K562 (cell line): ENCODE data around the gene RNF6. TPM values are rescaled to one million over a fixed set of nuclear protein-coding genes. Genes with fewer than 3 reads are reported as not detected.

Source experiments
- ARID2 ChIP-seq: fragments of 450-650 bp; IDR thresholded peaks from 2 replicates; pipeline ENCODE4 v1.6.1; 2017; ENCODE audit warnings: antibody characterized with exemption, mild to moderate bottlenecking
- BCL6 ChIP-seq: fragments of 250-450 bp; sonication (Bioruptor Pico); IDR thresholded peaks from 2 replicates; pipeline ENCODE4 v1.4.0; 2020
- CBFA2T2 ChIP-seq: fragments of 450-650 bp; conservative IDR thresholded peaks from 2 replicates; pipeline ENCODE4 v1.6.1; 2017; ENCODE audit warnings: mild to moderate bottlenecking
- CBX8 ChIP-seq: fragments of 200-600 bp; sonication (generic); IDR thresholded peaks from 2 replicates; pipeline ENCODE4 v1.6.1; 2012; ENCODE audit warnings: borderline replicate concordance, mixed run types, low read depth, mild to moderate bottlenecking, moderate library complexity, mixed read lengths, low read length, control low read depth, inconsistent platforms; ENCODE audit not compliant: poor library complexity, severe bottlenecking; ENCODE audit errors: extremely low read depth
- CTCF ChIP-seq, 3 experiments: IDR thresholded peaks in 2 of 3; conservative IDR thresholded peaks in 1 of 3; 2 replicates each; pipeline ENCODE4 v1.5.1; 2011 to 2012; ENCODE audit warnings: low read length in 3 of 3, mild to moderate bottlenecking in 3 of 3, control low read depth in 2 of 3, improper control_type of control experiment in 1 of 3, inconsistent platforms in 1 of 3, low read depth in 1 of 3, mixed read lengths in 1 of 3, moderate library complexity in 1 of 3; ENCODE audit not compliant: insufficient read depth in 2 of 3
- FOSL1 ChIP-seq: fragments of 200-800 bp; sonication (Bioruptor generic); conservative IDR thresholded peaks from 2 replicates; pipeline ENCODE4 v1.6.1; 2016; ENCODE audit warnings: missing genetic modification characterization, missing compliant biosample characterization
- HEY1 ChIP-seq: fragments of 250-450 bp; sonication (Bioruptor Pico); IDR thresholded peaks from 2 replicates; pipeline ENCODE4 v1.5.0; 2020; ENCODE audit warnings: mild to moderate bottlenecking, moderate library complexity, borderline replicate concordance
- HNRNPUL1 ChIP-seq: fragments of 200-400 bp; formaldehyde crosslinking; IDR thresholded peaks from 2 replicates; pipeline ENCODE4 v1.6.1; 2017; ENCODE audit warnings: low read length
- MXD1 ChIP-seq: fragments of 250-450 bp; sonication (Bioruptor Pico); IDR thresholded peaks from 2 replicates; pipeline ENCODE4 v1.8.0; 2021; ENCODE audit warnings: borderline replicate concordance, mild to moderate bottlenecking, moderate library complexity; ENCODE audit not compliant: poor library complexity, severe bottlenecking
- NBN ChIP-seq: fragments of 450-650 bp; IDR thresholded peaks from 2 replicates; pipeline ENCODE4 v1.6.1; 2016; ENCODE audit warnings: low read depth, mild to moderate bottlenecking
- NEUROD1 ChIP-seq: fragments of 150-350 bp; IDR thresholded peaks from 2 replicates; pipeline ENCODE4 v1.6.1; 2014; ENCODE audit warnings: borderline replicate concordance, low read length, low read depth; ENCODE audit not compliant: partially characterized antibody
- NR2F6 ChIP-seq: fragments of 450-650 bp; formaldehyde crosslinking; IDR thresholded peaks from 2 replicates; pipeline ENCODE4 v1.4.0; 2020; ENCODE audit warnings: mild to moderate bottlenecking
- TRIM28 ChIP-seq: fragments of 450-650 bp; IDR thresholded peaks from 2 replicates; pipeline ENCODE4 v1.6.1; 2017
- YY1 ChIP-seq, 3 experiments: IDR thresholded peaks; 2 replicates each; pipeline ENCODE4 v1.6.1; 2011; ENCODE audit warnings: low read length in 2 of 3, mild to moderate bottlenecking in 2 of 3, moderate library complexity in 2 of 3, borderline replicate concordance in 1 of 3, control low read depth in 1 of 3, low read depth in 1 of 3; ENCODE audit not compliant: insufficient read depth in 3 of 3, insufficient replicate concordance in 2 of 3, control insufficient read depth in 1 of 3, insufficient read length in 1 of 3; ENCODE audit errors: extremely low read depth in 1 of 3
- ZFP36 ChIP-seq: fragments of 150-350 bp; IDR thresholded peaks from 2 replicates; pipeline ENCODE4 v1.6.1; 2018; ENCODE audit warnings: low read length, low read depth; ENCODE audit not compliant: partially characterized antibody
- ZMIZ1 ChIP-seq, 2 experiments: fragments of 150-350 bp in 1 of 2; IDR thresholded peaks; 2 replicates each; pipeline ENCODE4 v1.6.1; 2012 to 2016; ENCODE audit warnings: low read depth in 2 of 2, low read length in 2 of 2, mild to moderate bottlenecking in 1 of 2, moderate library complexity in 1 of 2
- ZNF395 ChIP-seq: fragments of 200-800 bp; sonication (Bioruptor generic); IDR thresholded peaks from 2 replicates; pipeline ENCODE4 v1.6.1; 2017; ENCODE audit warnings: missing genetic modification characterization, missing compliant biosample characterization
- ZNF408 ChIP-seq: fragments of 250-450 bp; sonication (Bioruptor Pico); IDR thresholded peaks from 2 replicates; pipeline ENCODE4 v1.4.0; 2020; ENCODE audit warnings: low read depth, mild to moderate bottlenecking, moderate library complexity
- ZNF644 ChIP-seq: fragments of 200-800 bp; sonication (Bioruptor generic); IDR thresholded peaks from 2 replicates; pipeline ENCODE4 v1.6.1; 2016; ENCODE audit warnings: low read depth, missing genetic modification characterization, missing compliant biosample characterization
- polyA plus RNA-seq, 8 experiments: library from polyadenylated mRNA; depleted of rRNA in 4 of 8; stranded (reverse) in 5 of 8; unstranded in 3 of 8; fragments of >200 nt; fragmentation: Nextera tagmentation in 2 of 8; fragmentation: Illumina TruSeq in 1 of 8; extraction: Ambion mirVana in 2 of 8; extraction: Trizol in 1 of 8; gene quantifications; 2 replicates each; pipeline versions ENCODE4 v1.2.1 to v1.2.3, GENCODE V29; 2011 to 2014; ENCODE audit warnings: inconsistent platforms in 1 of 8, missing spikeins in 1 of 8
- total RNA-seq, 7 experiments: library from RNA; depleted of rRNA in 6 of 7; stranded (reverse); fragments of >200 nt in 6 of 7; fragmentation: Illumina TruSeq in 2 of 7; extraction: Trizol in 2 of 7; gene quantifications; 2 replicates each; pipeline versions ENCODE4 v1.2.1 to v1.2.3, GENCODE V29; 2011 to 2021; ENCODE audit warnings: low replicate concordance in 1 of 7

The RNF6 gene
- total and polyA plus RNA-seq, 9 of the 15 experiments (the other 6 are each of a cell fraction or from before 2014, with no cell fraction given), result 12.0 to 31.4 (median 22.3) TPM

GRCh38 chr13:26247608-26248007 lies 25.5 kb upstream of the RNF6 start (continued):
- TF ChIP-seq CBFA2T2, result peak; percentile 92
- TF ChIP-seq TRIM28, result no peak
- TF ChIP-seq MXD1 (CRISPR knock-in tag), result no peak
- peak; percentile 84 for TF ChIP-seq ZNF644 (tag)
- no peak for TF ChIP-seq NR2F6 (CRISPR knock-in tag)
- no peak for TF ChIP-seq ARID2
- TF ChIP-seq HEY1 (CRISPR knock-in tag), result no peak
- no peak for TF ChIP-seq YY1 (IDR thresholded peaks at IDR 0.05; ENCODE audit: borderline replicate concordance in 1 of 3, control insufficient read depth in 1 of 3, extremely low read depth in 1 of 3, insufficient read depth in 3 of 3, insufficient read length in 1 of 3, insufficient replicate concordance in 2 of 3, low read depth in 1 of 3, low read length in 2 of 3)
- no peak for TF ChIP-seq CTCF (IDR thresholded peaks at IDR 0.05 in 2 of 3, conservative IDR thresholded peaks at IDR 0.05 in 1 of 3; ENCODE audit: insufficient read depth in 2 of 3, low read depth in 1 of 3, low read length in 3 of 3)
- peak; percentile 75; the same call in 1 of the 2 replicates for TF ChIP-seq ZNF395
- peak; percentile 15 for TF ChIP-seq NEUROD1
- no peak for TF ChIP-seq BCL6 (CRISPR knock-in tag)
- TF ChIP-seq NBN, result peak; percentile 66; the same call in 1 of the 2 replicates
- TF ChIP-seq ZMIZ1 (IDR thresholded peaks at IDR 0.05; ENCODE audit: low read depth in 2 of 2, low read length in 2 of 2), result peak in 1 of 2 experiments; percentile 55; a peak in 1 of 4 replicates
- peak; percentile 75 for TF ChIP-seq FOSL1 (tag)
- TF ChIP-seq CBX8, result no peak
- TF ChIP-seq ZNF408 (CRISPR knock-in tag), result no peak
- TF ChIP-seq ZFP36, result no peak
- no peak for TF ChIP-seq HNRNPUL1
